DMS153 treated with DMSO at 0.1 percent for 48 hours (cell line): ENCODE measurements around the gene TNNC2.
"Not testable (repeated sequence)": the region's sequence is repeated elsewhere in the genome, so short reads cannot be mapped to it uniquely, and the experiment has no call there.

Experiments
- DNase-seq: peaks from one replicate; lab custom pipeline; 2025; ENCODE audit not compliant: unreplicated experiment; lab: John Stamatoyannopoulos, UW

The TNNC2 gene

GRCh38 chr20:45848969-45849582 lies 22.0 kb upstream of the TNNC2 start:
- DNase-seq: no peak

- DNase-seq: no peak
These were observed 21.3 kb upstream of the TNNC2 start for GRCh38 chr20:45848421-45848820.

- DNase-seq: no peak
These were observed 18.3 kb upstream of the TNNC2 start for GRCh38 chr20:45845452-45845851.

- no peak for DNase-seq
These were observed 16.4 kb upstream of the TNNC2 start for GRCh38 chr20:45843506-45843905.

- no peak for DNase-seq
These were observed 15.2 kb upstream of the TNNC2 start for GRCh38 chr20:45842169-45842812.

- no peak for DNase-seq
These were observed 14.5 kb upstream of the TNNC2 start for GRCh38 chr20:45841407-45842129.

- DNase-seq: no peak
These were observed 13.6 kb upstream of the TNNC2 start for GRCh38 chr20:45840700-45841198.

GRCh38 chr20:45836841-45837240 lies 9.7 kb upstream of the TNNC2 start:
- no peak for DNase-seq

- DNase-seq: no peak
These were observed 8.7 kb upstream of the TNNC2 start for GRCh38 chr20:45835825-45836224.

GRCh38 chr20:45835329-45835765 lies 8.2 kb upstream of the TNNC2 start:
- no peak for DNase-seq

- DNase-seq: no peak
These were observed 7.7 kb upstream of the TNNC2 start for GRCh38 chr20:45834797-45835161.

- DNase-seq: peak; percentile 8
These were observed 7.0 kb upstream of the TNNC2 start for GRCh38 chr20:45833883-45834796.

GRCh38 chr20:45833030-45833882 lies 6.1 kb upstream of the TNNC2 start, which contains the start of gene SNX21:
Gene SNX21 (plus strand): TSS chr20:45833799. CDS start chr20:45833920, 121 bp downstream.
- DNase-seq: peak; percentile 16

GRCh38 chr20:45832619-45833018 lies 5.5 kb upstream of the TNNC2 start:
- DNase-seq: no peak

GRCh38 chr20:45829673-45830106 lies 2.6 kb upstream of the TNNC2 start:
- not testable (repeated sequence) for DNase-seq

GRCh38 chr20:45828589-45828988 lies 1.5 kb upstream of the TNNC2 start:
- no peak for DNase-seq

GRCh38 chr20:45827712-45828111 lies 600 bp upstream of the TNNC2 start:
- DNase-seq: no peak

GRCh38 chr20:45826381-45827019 lies 612 bp downstream of the TNNC2 start:
- no peak for DNase-seq
